HG02610 (cell line): ENCODE results near the gene CEBPZ.
"Not testable (repeated sequence)": the region's sequence is repeated elsewhere in the genome, so short reads cannot be mapped to it uniquely, and the experiment has no call there.

Experiments
- ATAC-seq: cut with Tn5 transposase; IDR thresholded peaks from one replicate; pipeline ENCODE4 v1.9.1; 2021; ENCODE audit warnings: mild to moderate bottlenecking, moderate library complexity; ENCODE audit not compliant: unreplicated experiment

The CEBPZ gene

GRCh38 chr2:37231241-37232130, at the start of gene CEBPZ, which contains the start of gene NDUFAF7:
CEBPZ (minus strand) TSS chr2:37231596; CDS start chr2:37231567, 29 bp downstream.
NDUFAF7 (plus strand) TSS chr2:37231658; CDS start chr2:37231706, 48 bp downstream.
- ATAC-seq = peak; percentile 96

GRCh38 chr2:37276291-37276690, 44.9 kb upstream of the CEBPZ start:
- no peak for ATAC-seq

GRCh38 chr2:37274359-37274965, 43.1 kb upstream of the CEBPZ start:
- ATAC-seq = no peak

- ATAC-seq = no peak
These were observed 40.1 kb upstream of the CEBPZ start for GRCh38 chr2:37271376-37272067.

GRCh38 chr2:37268111-37268510, 36.7 kb upstream of the CEBPZ start:
- ATAC-seq = no peak

- ATAC-seq = no peak
These were observed 36.3 kb upstream of the CEBPZ start for GRCh38 chr2:37267685-37268084.

GRCh38 chr2:37263839-37264238, 32.4 kb upstream of the CEBPZ start:
- no peak for ATAC-seq

GRCh38 chr2:37262522-37262921, 31.1 kb upstream of the CEBPZ start:
- ATAC-seq = no peak

GRCh38 chr2:37250869-37251740, 19.7 kb upstream of the CEBPZ start:
- ATAC-seq = no peak

GRCh38 chr2:37246205-37246604, 14.8 kb upstream of the CEBPZ start:
- ATAC-seq = no peak

- no peak for ATAC-seq
These were observed 13.4 kb upstream of the CEBPZ start for GRCh38 chr2:37244755-37245154.

GRCh38 chr2:37244017-37244416, 12.6 kb upstream of the CEBPZ start:
- peak; percentile 90 for ATAC-seq

- ATAC-seq = no peak
These were observed 12.0 kb upstream of the CEBPZ start for GRCh38 chr2:37243435-37243834.

GRCh38 chr2:37232131-37232933, 936 bp upstream of the CEBPZ start:
- ATAC-seq = no peak

GRCh38 chr2:37230581-37230980, 815 bp downstream of the CEBPZ start:
- ATAC-seq = no peak

- no peak for ATAC-seq
These were observed 2.6 kb downstream of the CEBPZ start for GRCh38 chr2:37228788-37229187.

GRCh38 chr2:37226863-37227262, 4.5 kb downstream of the CEBPZ start:
- no peak for ATAC-seq

GRCh38 chr2:37225129-37225528, 6.3 kb downstream of the CEBPZ start:
- ATAC-seq = not testable (repeated sequence)

GRCh38 chr2:37224063-37224462, 7.3 kb downstream of the CEBPZ start:
- no peak for ATAC-seq

- no peak for ATAC-seq
These were observed 8.3 kb downstream of the CEBPZ start for GRCh38 chr2:37223131-37223530.
